DOHH2 (cell line): ENCODE results near the gene BCAR1.

ENCODE experiments used
- H3F3A ChIP-seq: fragments of 200-600 bp; sonication (generic), shearing (Covaris generic); 2 replicates; pipeline ENCODE4 v1.6.0; 2016; ENCODE audit warnings: antibody characterized with exemption, mild to moderate bottlenecking; ENCODE audit not compliant: control insufficient read depth, insufficient read depth
- H3K27ac ChIP-seq: fragments of 200-600 bp; sonication (generic); 2 replicates; pipeline ENCODE4 v1.5.1; 2014; ENCODE audit warnings: low read depth, mild to moderate bottlenecking, low read length, moderate library complexity
- H3K27me3 ChIP-seq: fragments of 200-600 bp; sonication (generic); 2 replicates; pipeline ENCODE4 v1.6.1; 2014; ENCODE audit warnings: mild to moderate bottlenecking, low read length, mixed read lengths; ENCODE audit not compliant: control insufficient read depth
- H3K36me3 ChIP-seq: fragments of 200-600 bp; sonication (generic); 2 replicates; pipeline ENCODE4 v1.6.1; 2014; ENCODE audit warnings: mild to moderate bottlenecking, low read length, moderate library complexity, mixed read lengths; ENCODE audit not compliant: control insufficient read depth
- H3K4me1 ChIP-seq: fragments of 200-600 bp; sonication (generic); 2 replicates; pipeline ENCODE4 v1.6.1; 2014; ENCODE audit warnings: mild to moderate bottlenecking, low read length, mixed read lengths; ENCODE audit not compliant: control insufficient read depth
- H3K4me2 ChIP-seq: fragments of 200-600 bp; sonication (generic); 2 replicates; pipeline ENCODE4 v1.6.0; 2014; ENCODE audit warnings: mild to moderate bottlenecking, low read length, moderate library complexity
- H3K4me3 ChIP-seq: fragments of 200-600 bp; sonication (generic); 2 replicates; pipeline ENCODE4 v1.5.1; 2014; ENCODE audit warnings: mild to moderate bottlenecking, low read length, mixed read lengths
- H3K79me2 ChIP-seq: fragments of 200-600 bp; sonication (generic); 2 replicates; pipeline ENCODE4 v1.6.1; 2014; ENCODE audit warnings: mild to moderate bottlenecking, low read length, mixed read lengths; ENCODE audit not compliant: control insufficient read depth
- H3K9me2 ChIP-seq: fragments of 200-600 bp; sonication (generic); replicated peaks from 2 replicates; pipeline ENCODE4 v1.6.1; 2014; ENCODE audit warnings: mild to moderate bottlenecking, low read length, mixed read lengths; ENCODE audit not compliant: control insufficient read depth
- H3K9me3 ChIP-seq: fragments of 200-600 bp; sonication (generic); 2 replicates; pipeline ENCODE4 v1.6.1; 2014; ENCODE audit warnings: antibody characterized with exemption, low read length, mixed read lengths; ENCODE audit not compliant: control insufficient read depth, insufficient read depth
- H4K20me1 ChIP-seq: fragments of 200-600 bp; sonication (generic); 2 replicates; pipeline ENCODE4 v1.6.0; 2014; ENCODE audit warnings: low read depth, mild to moderate bottlenecking, antibody characterized with exemption, low read length, moderate library complexity; ENCODE audit not compliant: control insufficient read depth, insufficient read depth
- EZH2phosphoT487 ChIP-seq: fragments of 200-600 bp; sonication (generic); IDR thresholded peaks from 2 replicates; pipeline ENCODE4 v1.6.1; 2017; ENCODE audit warnings: borderline replicate concordance, mild to moderate bottlenecking, antibody characterized with exemption, low read length, moderate library complexity, mixed read lengths
- TF ChIP-seq, protein P1 (sequence below): fragments of 200-600 bp; sonication (generic); IDR thresholded peaks from one replicate; pipeline ENCODE4 v1.5.1; 2014; ENCODE audit warnings: antibody characterized with exemption, mild to moderate bottlenecking, low read depth, low read length; ENCODE audit not compliant: poor library complexity, severe bottlenecking

Gene BCAR1

DNA sequence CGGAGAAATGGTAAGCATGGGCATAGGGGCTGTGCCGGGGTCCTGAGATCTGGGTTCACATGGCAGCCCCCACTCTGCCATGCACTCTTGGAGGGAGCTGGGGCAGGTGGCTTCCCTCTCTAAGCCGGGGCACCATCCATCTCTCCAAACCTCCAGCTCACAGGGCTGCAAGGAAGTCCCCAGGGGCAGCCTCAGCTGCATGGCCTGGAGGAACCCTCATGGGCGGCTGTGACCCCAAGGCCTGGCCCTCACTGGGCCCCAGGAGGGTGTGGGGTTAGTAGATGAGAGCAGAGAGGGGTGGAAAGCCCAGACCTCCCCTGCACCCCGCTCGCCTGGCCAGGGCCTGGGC, 47.0 kb downstream of the BCAR1 start:
- no peaks in the 10 kb centered on the region for H3K9me3 ChIP-seq
- TF ChIP-seq, protein P1, sequence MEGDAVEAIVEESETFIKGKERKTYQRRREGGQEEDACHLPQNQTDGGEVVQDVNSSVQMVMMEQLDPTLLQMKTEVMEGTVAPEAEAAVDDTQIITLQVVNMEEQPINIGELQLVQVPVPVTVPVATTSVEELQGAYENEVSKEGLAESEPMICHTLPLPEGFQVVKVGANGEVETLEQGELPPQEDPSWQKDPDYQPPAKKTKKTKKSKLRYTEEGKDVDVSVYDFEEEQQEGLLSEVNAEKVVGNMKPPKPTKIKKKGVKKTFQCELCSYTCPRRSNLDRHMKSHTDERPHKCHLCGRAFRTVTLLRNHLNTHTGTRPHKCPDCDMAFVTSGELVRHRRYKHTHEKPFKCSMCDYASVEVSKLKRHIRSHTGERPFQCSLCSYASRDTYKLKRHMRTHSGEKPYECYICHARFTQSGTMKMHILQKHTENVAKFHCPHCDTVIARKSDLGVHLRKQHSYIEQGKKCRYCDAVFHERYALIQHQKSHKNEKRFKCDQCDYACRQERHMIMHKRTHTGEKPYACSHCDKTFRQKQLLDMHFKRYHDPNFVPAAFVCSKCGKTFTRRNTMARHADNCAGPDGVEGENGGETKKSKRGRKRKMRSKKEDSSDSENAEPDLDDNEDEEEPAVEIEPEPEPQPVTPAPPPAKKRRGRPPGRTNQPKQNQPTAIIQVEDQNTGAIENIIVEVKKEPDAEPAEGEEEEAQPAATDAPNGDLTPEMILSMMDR, result no peak
- no peak for TF ChIP-seq EZH2phosphoT487
- no peaks in the 10 kb centered on the region for H3K79me2 ChIP-seq
- peaks cover 9% of the 10 kb centered on the region for H3K4me1 ChIP-seq
- no peaks in the 10 kb centered on the region for H4K20me1 ChIP-seq
- no peak overlapping the region for H3K4me3 ChIP-seq
- H3K27me3 ChIP-seq, result 0 out of 2 replicates have a peak, but pooled peaks cover 2% of the 10 kb centered on the region
- no peaks in the 10 kb centered on the region for H3K36me3 ChIP-seq
- no peaks in the 10 kb centered on the region for H3K9me2 ChIP-seq
- H3F3A ChIP-seq, result no peaks in the 10 kb centered on the region
- no peak overlapping the region for H3K4me2 ChIP-seq
- H3K27ac ChIP-seq, result no peak overlapping the region

GRCh38 chr16:75203667-75204409, 47.6 kb downstream of the BCAR1 start:
- 0 out of 2 replicates have a peak, but pooled peaks cover 2% of the 10 kb centered on the region for H3K27me3 ChIP-seq
- H3K79me2 ChIP-seq, result no peaks in the 10 kb centered on the region
- H3K36me3 ChIP-seq, result no peaks in the 10 kb centered on the region
- peaks cover 9% of the 10 kb centered on the region for H3K4me1 ChIP-seq
- no peaks in the 10 kb centered on the region for H4K20me1 ChIP-seq
- no peak overlapping the region for H3K27ac ChIP-seq
- H3K9me3 ChIP-seq, result no peaks in the 10 kb centered on the region
- H3K4me3 ChIP-seq, result no peak overlapping the region
- H3K9me2 ChIP-seq, result no peaks in the 10 kb centered on the region
- H3F3A ChIP-seq, result no peaks in the 10 kb centered on the region
- no peak overlapping the region for H3K4me2 ChIP-seq
- no peak for TF ChIP-seq EZH2phosphoT487
- TF ChIP-seq, protein P1, result no peak

- peaks cover 9% of the 10 kb centered on the region for H3K4me1 ChIP-seq
- H3K27ac ChIP-seq, result no peak overlapping the region
- no peak overlapping the region for H3K4me3 ChIP-seq
- no peaks in the 10 kb centered on the region for H3K79me2 ChIP-seq
- no peaks in the 10 kb centered on the region for H3F3A ChIP-seq
- no peaks in the 10 kb centered on the region for H3K9me2 ChIP-seq
- H3K4me2 ChIP-seq, result no peak overlapping the region
- TF ChIP-seq, protein P1, result no peak
- TF ChIP-seq EZH2phosphoT487, result no peak
- H3K36me3 ChIP-seq, result no peaks in the 10 kb centered on the region
- no peaks in the 10 kb centered on the region for H4K20me1 ChIP-seq
- H3K9me3 ChIP-seq, result no peaks in the 10 kb centered on the region
- H3K27me3 ChIP-seq, result peaks cover 5% of the 10 kb centered on the region
Observed at GRCh38 chr16:75203096-75203495, 48.3 kb downstream of the BCAR1 start.
